GM21367 (cell line): ENCODE results near the gene PHF20.
"Not testable (repeated sequence)": the region's sequence is repeated elsewhere in the genome, so short reads cannot be mapped to it uniquely, and the experiment has no call there.

Source experiments
- ATAC-seq: cut with Tn5 transposase; IDR thresholded peaks from one replicate; pipeline ENCODE4 v1.9.1; 2021; ENCODE audit not compliant: unreplicated experiment

Gene PHF20

GRCh38 chr20:35776513-35777101 is 4.8 kb downstream of the PHF20 start:
- no peak for ATAC-seq

- not testable (repeated sequence) for ATAC-seq
Observed at GRCh38 chr20:35783811-35784210, 12.0 kb downstream of the PHF20 start.

GRCh38 chr20:35785541-35785940 is 13.7 kb downstream of the PHF20 start:
- ATAC-seq: not testable (repeated sequence)

- ATAC-seq: no peak
Observed at GRCh38 chr20:35788796-35789195, 17.0 kb downstream of the PHF20 start.

GRCh38 chr20:35791097-35791496 is 19.3 kb downstream of the PHF20 start:
- ATAC-seq: no peak

GRCh38 chr20:35791821-35792220 is 20.0 kb downstream of the PHF20 start:
- ATAC-seq: no peak

GRCh38 chr20:35792740-35793139 is 20.9 kb downstream of the PHF20 start:
- ATAC-seq: no peak

GRCh38 chr20:35796571-35796970 is 24.8 kb downstream of the PHF20 start:
- ATAC-seq: no peak

- no peak for ATAC-seq
Observed at GRCh38 chr20:35801865-35802264, 30.1 kb downstream of the PHF20 start.

GRCh38 chr20:35806075-35806474 is 34.3 kb downstream of the PHF20 start:
- no peak for ATAC-seq

- ATAC-seq: no peak
Observed at GRCh38 chr20:35807877-35808276, 36.1 kb downstream of the PHF20 start.

- ATAC-seq: no peak
Observed at GRCh38 chr20:35820715-35821114, 48.9 kb downstream of the PHF20 start.

GRCh38 chr20:35821807-35822242 is 50.0 kb downstream of the PHF20 start:
- no peak for ATAC-seq

GRCh38 chr20:35823147-35823546 is 51.3 kb downstream of the PHF20 start:
- ATAC-seq: no peak

- ATAC-seq: no peak
Observed at GRCh38 chr20:35823937-35824336, 52.1 kb downstream of the PHF20 start.

GRCh38 chr20:35826397-35826998 is 54.7 kb downstream of the PHF20 start:
- no peak for ATAC-seq

GRCh38 chr20:35828434-35828833 is 56.6 kb downstream of the PHF20 start:
- no peak for ATAC-seq

GRCh38 chr20:35828916-35829315 is 57.1 kb downstream of the PHF20 start:
- no peak for ATAC-seq

GRCh38 chr20:35830264-35830663 is 58.4 kb downstream of the PHF20 start:
- no peak for ATAC-seq

GRCh38 chr20:35831029-35831428 is 59.2 kb downstream of the PHF20 start:
- ATAC-seq: no peak

GRCh38 chr20:35831971-35832370 is 60.2 kb downstream of the PHF20 start:
- ATAC-seq: no peak

- ATAC-seq: no peak
Observed at GRCh38 chr20:35833241-35833640, 61.4 kb downstream of the PHF20 start.
